RKO (cell line): ENCODE measurements around the gene TPGS1.

Source experiments
- DNase-seq: peaks from one replicate; pipeline ENCODE4 v3.0.0-alpha.2; 2016; ENCODE audit warnings: low spot score

TPGS1 gene

GRCh38 chr19:507286-508203 is at the start of gene TPGS1:
TSS of gene TPGS1 (plus strand) at chr19:507497. CDS start at chr19:507507, 10 bp downstream.
- DNase-seq, result peak; percentile 84

- no peak for DNase-seq
Observed at GRCh38 chr19:457636-458035, 49.7 kb upstream of the TPGS1 start.

- no peak for DNase-seq
Observed at GRCh38 chr19:458091-459042, 48.9 kb upstream of the TPGS1 start.

GRCh38 chr19:459724-460511 is 47.4 kb upstream of the TPGS1 start:
- peak; percentile 55 for DNase-seq

GRCh38 chr19:460877-461720 is 46.2 kb upstream of the TPGS1 start, which contains the start of gene SHC2:
TSS of gene SHC2 (minus strand) at chr19:461033. CDS start at chr19:460996, 37 bp downstream.
- DNase-seq, result peak; percentile 20

- DNase-seq, result no peak
Observed at GRCh38 chr19:461721-462551, 45.4 kb upstream of the TPGS1 start.

- DNase-seq, result no peak
Observed at GRCh38 chr19:463483-464207, 43.7 kb upstream of the TPGS1 start.

DNA sequence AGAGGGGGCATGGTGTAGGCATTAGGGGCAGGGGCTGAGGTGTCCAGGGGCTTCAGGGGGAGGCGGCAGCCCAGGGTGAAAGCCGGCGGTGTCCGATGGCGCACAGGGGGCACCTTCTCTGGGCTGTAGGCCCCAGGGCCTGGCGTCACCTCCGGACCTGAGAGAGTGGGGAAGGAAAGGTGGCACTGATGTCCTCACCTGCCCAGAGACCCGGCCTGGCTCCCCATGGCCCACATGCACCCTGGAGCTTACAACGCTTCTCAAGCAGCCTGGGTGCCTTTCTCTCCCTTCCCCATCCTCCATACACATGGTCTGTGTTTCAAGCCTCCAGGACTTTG is 43.1 kb upstream of the TPGS1 start:
- no peak for DNase-seq

DNA sequence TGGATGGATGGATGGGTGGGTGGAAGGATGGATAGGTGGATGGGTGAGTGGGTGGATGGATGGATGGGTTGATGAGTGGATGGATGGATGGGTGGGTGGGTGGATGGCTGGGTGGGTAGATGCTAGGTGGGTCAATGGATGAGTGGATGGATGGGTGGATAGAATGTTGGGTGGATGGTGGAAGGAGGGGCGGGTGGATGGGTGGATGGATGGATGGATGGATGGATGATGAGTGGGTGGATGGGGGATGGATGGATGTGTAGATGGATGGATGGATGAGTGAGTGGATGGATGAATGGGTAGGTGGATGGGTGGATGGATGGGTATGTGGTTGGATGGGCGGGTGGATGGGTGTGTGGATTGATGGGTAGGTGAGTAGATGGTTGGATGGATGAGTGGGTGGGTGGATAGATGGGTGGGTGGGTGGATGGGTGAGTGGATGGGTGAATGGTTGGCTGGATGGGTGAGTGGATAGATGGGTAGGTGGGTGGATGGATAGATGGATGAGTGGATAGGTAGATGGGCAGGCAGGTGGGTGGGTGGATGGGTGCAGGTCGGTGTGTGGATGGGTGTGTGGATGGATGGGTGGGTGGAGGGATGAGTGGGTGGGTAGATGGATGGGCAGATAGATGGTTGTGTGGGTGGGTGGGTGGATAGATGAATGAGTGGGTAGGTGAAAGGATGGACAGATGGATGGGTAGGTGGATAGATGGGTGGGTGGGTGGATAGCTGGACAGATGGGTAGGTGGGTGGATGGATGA is 42.1 kb upstream of the TPGS1 start:
- DNase-seq, result no peak

GRCh38 chr19:467554-467953 is 39.7 kb upstream of the TPGS1 start:
- DNase-seq, result no peak

DNA sequence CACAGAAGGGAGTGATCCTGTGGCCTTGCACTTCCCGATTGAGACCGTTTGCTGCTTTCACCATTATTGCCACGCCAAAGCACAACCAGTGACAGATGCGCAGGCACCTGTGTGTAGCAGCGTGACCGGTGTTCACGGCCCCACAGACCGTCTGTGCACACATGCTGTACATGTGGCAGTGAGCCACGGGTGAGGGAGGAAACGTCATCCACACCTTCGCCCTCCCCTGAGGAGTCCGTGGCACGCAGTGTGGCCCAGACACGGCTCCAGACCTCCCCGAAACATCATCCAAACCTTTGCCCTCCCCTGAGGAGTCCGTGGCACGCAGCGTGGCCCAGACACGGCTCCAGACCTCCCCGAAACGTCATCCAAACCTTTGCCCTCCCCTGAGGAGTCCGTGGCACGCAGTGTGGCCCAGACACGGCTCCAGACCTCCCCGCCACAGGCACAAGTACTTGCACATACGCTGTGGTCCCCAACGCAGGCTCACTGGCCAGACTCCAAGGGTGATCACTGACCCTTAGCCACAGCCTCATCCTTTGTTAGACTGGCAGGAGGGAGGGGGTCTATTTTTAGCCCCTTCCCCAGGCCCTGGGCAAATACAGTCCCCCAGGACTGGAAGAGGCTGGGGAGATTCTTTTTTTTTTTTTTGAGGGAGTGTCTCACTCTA is 38.6 kb upstream of the TPGS1 start:
- DNase-seq, result no peak

- no peak for DNase-seq
Observed at GRCh38 chr19:469833-470232, 37.5 kb upstream of the TPGS1 start.

DNA sequence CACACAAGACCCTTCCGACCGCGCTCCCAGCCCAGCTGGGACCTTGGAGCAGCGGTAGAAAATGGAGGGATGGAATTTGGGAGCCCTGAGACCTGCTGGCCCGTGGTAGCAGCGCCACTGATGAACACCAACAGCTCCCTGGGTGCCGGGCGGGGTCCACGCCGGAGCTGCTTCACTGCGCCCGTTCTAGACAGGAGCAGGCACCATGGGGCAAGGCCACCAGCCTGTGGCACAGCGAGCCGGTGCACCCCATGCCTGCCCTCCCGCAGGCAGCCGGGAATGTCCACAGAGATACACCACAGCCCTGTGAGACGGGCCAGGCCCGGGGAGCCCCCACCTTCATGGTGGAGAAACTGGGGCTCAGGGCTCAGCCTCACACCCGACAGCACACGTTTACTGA is 36.6 kb upstream of the TPGS1 start:
- DNase-seq, result no peak

GRCh38 chr19:472005-472858 is 35.1 kb upstream of the TPGS1 start:
- peak; percentile 47 for DNase-seq

DNA sequence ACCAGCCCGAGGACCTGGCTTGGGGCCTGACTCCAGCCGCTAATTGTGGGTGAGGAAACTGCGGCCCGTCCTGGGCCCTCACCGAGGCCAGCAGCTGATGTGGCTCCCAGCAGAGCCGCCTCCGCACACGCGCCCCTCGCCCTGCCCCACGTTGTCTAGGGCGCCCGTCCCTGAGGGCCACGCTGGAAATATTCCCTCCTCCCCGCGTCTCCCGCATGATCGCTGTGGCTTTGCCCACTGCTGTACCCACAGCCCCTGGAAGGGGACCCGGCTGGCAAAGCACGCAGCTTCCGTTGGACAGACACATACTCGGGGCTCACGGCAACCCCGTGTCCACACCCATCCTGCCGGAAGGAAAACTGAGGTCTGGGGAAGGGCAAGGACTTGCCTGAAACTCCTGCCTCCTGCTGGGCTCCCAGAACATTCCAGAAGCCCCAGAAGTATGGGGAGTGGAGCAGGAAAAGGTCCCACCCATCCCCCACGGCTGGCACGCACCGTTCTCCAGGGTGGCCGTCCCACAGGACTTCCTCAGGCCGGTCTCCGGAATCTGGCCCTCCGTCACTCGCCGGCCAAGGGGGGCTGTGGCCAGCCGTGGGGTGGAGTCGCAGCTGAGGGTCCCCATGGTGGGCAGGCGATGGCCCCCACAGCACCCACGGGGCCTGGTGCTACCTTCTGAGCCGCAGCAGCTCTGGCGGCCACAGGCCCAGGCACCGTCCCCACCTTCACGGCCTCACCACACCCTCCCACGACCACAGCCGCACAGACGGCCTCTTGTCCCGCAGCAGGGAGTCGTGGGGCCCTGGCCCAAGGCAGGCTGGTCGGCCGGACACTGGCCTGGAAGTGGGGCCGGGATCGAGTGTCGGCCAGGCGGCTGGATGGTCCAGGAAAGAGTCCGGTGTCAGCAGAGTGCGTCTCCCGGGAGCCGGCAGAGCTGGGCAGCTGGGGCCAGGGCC is 32.9 kb upstream of the TPGS1 start:
- DNase-seq, result no peak

GRCh38 chr19:475360-475759 is 31.9 kb upstream of the TPGS1 start:
- no peak for DNase-seq
